ENCODE data around the gene ARID1B.

DNA sequence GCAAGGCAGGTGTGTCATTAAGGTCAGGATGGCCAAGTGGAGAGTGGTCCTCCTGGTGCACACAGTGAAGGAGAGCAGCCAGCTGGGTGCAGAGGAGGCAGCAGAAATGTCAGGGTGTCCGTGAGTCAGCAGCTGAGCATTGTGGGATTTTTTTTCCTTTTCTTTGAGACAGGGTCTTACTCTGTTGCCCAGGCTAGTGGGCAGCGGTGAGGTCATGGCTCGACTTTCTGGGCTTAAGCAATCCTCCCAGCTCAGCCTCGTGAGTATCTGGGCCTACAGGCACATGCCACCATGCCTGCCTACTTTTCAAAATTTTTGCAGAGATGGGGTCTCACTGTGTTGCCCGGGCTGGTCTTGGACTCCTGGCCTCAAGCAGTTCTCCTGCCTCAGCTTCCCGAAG is 16.0 kb downstream of the ARID1B start:
- TF ChIP-seq, protein P1, sequence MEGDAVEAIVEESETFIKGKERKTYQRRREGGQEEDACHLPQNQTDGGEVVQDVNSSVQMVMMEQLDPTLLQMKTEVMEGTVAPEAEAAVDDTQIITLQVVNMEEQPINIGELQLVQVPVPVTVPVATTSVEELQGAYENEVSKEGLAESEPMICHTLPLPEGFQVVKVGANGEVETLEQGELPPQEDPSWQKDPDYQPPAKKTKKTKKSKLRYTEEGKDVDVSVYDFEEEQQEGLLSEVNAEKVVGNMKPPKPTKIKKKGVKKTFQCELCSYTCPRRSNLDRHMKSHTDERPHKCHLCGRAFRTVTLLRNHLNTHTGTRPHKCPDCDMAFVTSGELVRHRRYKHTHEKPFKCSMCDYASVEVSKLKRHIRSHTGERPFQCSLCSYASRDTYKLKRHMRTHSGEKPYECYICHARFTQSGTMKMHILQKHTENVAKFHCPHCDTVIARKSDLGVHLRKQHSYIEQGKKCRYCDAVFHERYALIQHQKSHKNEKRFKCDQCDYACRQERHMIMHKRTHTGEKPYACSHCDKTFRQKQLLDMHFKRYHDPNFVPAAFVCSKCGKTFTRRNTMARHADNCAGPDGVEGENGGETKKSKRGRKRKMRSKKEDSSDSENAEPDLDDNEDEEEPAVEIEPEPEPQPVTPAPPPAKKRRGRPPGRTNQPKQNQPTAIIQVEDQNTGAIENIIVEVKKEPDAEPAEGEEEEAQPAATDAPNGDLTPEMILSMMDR (IDR thresholded peaks at IDR 0.05; ENCODE audit: insufficient read depth, low read length, poor library complexity, severe bottlenecking): no peak
- no peak for TF ChIP-seq EZH2phosphoT487 (conservative IDR thresholded peaks at IDR 0.05; ENCODE audit: low read length)
